Osteoblast (primary cell): ENCODE measurements around the gene LARP6. TPM values are rescaled to one million over a fixed set of nuclear protein-coding genes. Genes with fewer than 3 reads are reported as not detected.

ENCODE experiments used
- DNase-seq: peaks from one replicate; pipeline ENCODE4 v3.0.0; 2011; ENCODE audit warnings: low spot score, mixed read lengths; ENCODE audit not compliant: insufficient read length; ENCODE audit errors: missing footprints
- H2AFZ ChIP-seq: 2 replicates; pipeline ENCODE4 v1.6.0; 2011; ENCODE audit warnings: mild to moderate bottlenecking, low read length
- H3K27ac ChIP-seq: 2 replicates; pipeline ENCODE4 v1.5.1; 2011; ENCODE audit warnings: mild to moderate bottlenecking, low read depth, low read length, moderate library complexity
- H3K27me3 ChIP-seq: 2 replicates; pipeline ENCODE4 v1.6.0; 2012; ENCODE audit warnings: mild to moderate bottlenecking, control low read depth, inconsistent platforms, low read length, moderate library complexity; ENCODE audit not compliant: insufficient read depth
- H3K36me3 ChIP-seq: 2 replicates; pipeline ENCODE4 v1.5.1; 2011; ENCODE audit warnings: mild to moderate bottlenecking, low read length, control low read depth, moderate library complexity; ENCODE audit not compliant: insufficient read depth
- H3K4me1 ChIP-seq: 2 replicates; pipeline ENCODE4 v1.5.1; 2011; ENCODE audit warnings: mild to moderate bottlenecking, low read length, control low read depth, moderate library complexity; ENCODE audit not compliant: insufficient read depth
- H3K4me2 ChIP-seq: 2 replicates; pipeline ENCODE4 v1.6.0; 2011; ENCODE audit warnings: mild to moderate bottlenecking, low read length; ENCODE audit not compliant: insufficient read depth
- H3K4me3 ChIP-seq: fragments of 200-600 bp; sonication (generic); 3 replicates; pipeline ENCODE4 v1.5.1; 2012; ENCODE audit warnings: mild to moderate bottlenecking, low read length, inconsistent platforms; ENCODE audit not compliant: insufficient read depth
- H3K79me2 ChIP-seq: 2 replicates; pipeline ENCODE4 v1.6.0; 2012; ENCODE audit warnings: mild to moderate bottlenecking, low read length, control low read depth, inconsistent platforms; ENCODE audit not compliant: insufficient read depth
- H3K9me3 ChIP-seq: 2 replicates; pipeline ENCODE4 v1.5.1; 2011; ENCODE audit warnings: low read depth, low read length, control low read depth
- H4K20me1 ChIP-seq: 2 replicates; pipeline ENCODE4 v1.6.0; 2012; ENCODE audit warnings: mild to moderate bottlenecking, low read length, control low read depth; ENCODE audit not compliant: insufficient read depth
- total RNA-seq: library from RNA; depleted of rRNA; stranded (reverse); fragments of >200 nt; gene quantifications from 2 replicates; pipeline ENCODE4 v1.2.3, GENCODE V29; 2012
- TF ChIP-seq, protein P1 (sequence below): IDR thresholded peaks from 2 replicates; pipeline ENCODE4 v1.5.1; 2011; ENCODE audit warnings: mild to moderate bottlenecking, low read depth, low read length, moderate library complexity; ENCODE audit errors: extremely low read depth

LARP6 gene
- total RNA-seq, 1 donor = 77.4 TPM

DNA sequence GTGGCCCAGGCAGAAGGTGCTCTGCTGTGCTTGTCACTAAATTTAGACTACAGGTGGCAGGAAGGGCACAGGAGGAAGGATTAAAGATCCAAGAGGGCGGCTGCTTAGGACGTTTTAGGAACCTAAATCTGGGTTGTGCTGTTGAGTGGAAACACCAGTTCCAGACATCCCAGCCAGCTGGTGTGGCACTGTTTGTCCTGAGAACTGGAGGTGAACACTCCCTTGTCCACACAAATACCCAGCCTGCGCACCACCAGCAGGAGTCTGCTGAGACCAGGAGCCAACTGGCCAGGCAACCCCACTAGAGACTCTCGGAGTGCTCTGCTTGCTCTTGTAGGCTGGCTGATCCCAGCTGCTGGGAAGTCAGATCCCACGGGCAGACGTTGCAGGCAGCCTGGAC lies 60.3 kb downstream of the LARP6 start:
- H3K4me1 ChIP-seq = peaks cover 67% of the 10 kb centered on the region
- no peaks in the 10 kb centered on the region for H3K36me3 ChIP-seq
- peak overlapping the region; percentile 69 for H3K4me2 ChIP-seq
- H2AFZ ChIP-seq = no peak overlapping the region
- TF ChIP-seq, protein P1, sequence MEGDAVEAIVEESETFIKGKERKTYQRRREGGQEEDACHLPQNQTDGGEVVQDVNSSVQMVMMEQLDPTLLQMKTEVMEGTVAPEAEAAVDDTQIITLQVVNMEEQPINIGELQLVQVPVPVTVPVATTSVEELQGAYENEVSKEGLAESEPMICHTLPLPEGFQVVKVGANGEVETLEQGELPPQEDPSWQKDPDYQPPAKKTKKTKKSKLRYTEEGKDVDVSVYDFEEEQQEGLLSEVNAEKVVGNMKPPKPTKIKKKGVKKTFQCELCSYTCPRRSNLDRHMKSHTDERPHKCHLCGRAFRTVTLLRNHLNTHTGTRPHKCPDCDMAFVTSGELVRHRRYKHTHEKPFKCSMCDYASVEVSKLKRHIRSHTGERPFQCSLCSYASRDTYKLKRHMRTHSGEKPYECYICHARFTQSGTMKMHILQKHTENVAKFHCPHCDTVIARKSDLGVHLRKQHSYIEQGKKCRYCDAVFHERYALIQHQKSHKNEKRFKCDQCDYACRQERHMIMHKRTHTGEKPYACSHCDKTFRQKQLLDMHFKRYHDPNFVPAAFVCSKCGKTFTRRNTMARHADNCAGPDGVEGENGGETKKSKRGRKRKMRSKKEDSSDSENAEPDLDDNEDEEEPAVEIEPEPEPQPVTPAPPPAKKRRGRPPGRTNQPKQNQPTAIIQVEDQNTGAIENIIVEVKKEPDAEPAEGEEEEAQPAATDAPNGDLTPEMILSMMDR = no peak
- DNase-seq = no peak
- H3K9me3 ChIP-seq = no peaks in the 10 kb centered on the region
- peaks cover 5% of the 10 kb centered on the region for H3K79me2 ChIP-seq
- H4K20me1 ChIP-seq = no peaks in the 10 kb centered on the region
- H3K4me3 ChIP-seq = no peak overlapping the region
- H3K27me3 ChIP-seq = no peaks in the 10 kb centered on the region
- peak overlapping the region; percentile 95 for H3K27ac ChIP-seq

DNA sequence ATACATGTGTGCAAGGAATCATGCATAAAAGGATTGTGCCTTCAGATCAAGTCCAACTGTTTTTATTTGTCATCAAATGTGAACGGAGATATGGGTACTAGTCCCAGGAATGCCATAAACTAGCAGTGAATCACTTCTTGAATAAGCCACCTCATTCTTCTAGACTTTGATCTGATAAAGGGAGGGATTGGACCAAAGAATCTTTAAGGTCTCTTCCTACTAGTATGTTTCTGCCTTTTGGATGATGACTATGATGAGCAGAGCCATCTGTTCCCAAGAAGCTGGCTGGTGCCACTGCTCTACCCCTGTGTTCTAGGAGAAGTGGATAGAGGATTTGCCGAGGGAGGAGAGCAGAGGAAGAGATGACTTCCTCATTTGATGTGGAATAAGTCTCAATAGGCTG lies 61.8 kb downstream of the LARP6 start:
- peak overlapping the region; percentile 51 for H3K4me2 ChIP-seq
- H3K4me3 ChIP-seq = peak overlapping the region; percentile 24
- no peaks in the 10 kb centered on the region for H3K36me3 ChIP-seq
- no peak for DNase-seq
- H3K27me3 ChIP-seq = no peaks in the 10 kb centered on the region
- TF ChIP-seq, protein P1 = no peak
- H3K9me3 ChIP-seq = no peaks in the 10 kb centered on the region
- H3K27ac ChIP-seq = peak overlapping the region; percentile 95
- no peak overlapping the region for H2AFZ ChIP-seq
- H3K79me2 ChIP-seq = peaks cover 5% of the 10 kb centered on the region
- H4K20me1 ChIP-seq = no peaks in the 10 kb centered on the region
- H3K4me1 ChIP-seq = peaks cover 74% of the 10 kb centered on the region

DNA sequence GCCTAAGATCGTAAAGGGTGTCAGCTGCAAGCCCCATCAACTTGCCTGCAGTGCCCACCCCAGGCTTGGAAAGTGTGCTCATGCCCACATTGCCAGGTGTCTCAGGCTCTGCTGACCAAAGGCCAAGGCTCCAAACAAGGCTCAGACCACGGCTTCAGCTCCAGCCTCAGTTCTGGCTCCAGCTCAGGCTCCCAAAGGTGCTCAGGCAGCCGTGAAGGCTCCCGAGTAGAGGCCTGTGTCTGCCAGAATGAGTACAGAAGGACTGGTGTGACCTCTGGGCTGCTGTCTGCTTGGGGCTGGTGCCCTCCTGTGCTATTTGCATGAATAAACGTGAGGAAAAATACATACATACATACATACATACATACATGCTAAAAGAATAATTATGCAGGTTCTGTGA lies 62.7 kb downstream of the LARP6 start:
- Histone ChIP-seq H3K9me3 (no peaks in the 10 kb centered on the region), H3K79me2 (peaks cover 5% of the 10 kb centered on the region), H3K27ac (peak overlapping the region; percentile 95), H3K4me3 (no peak overlapping the region), H3K4me1 (peaks cover 68% of the 10 kb centered on the region), H4K20me1 (no peaks in the 10 kb centered on the region), H3K4me2 (no peak overlapping the region), H3K27me3 (no peaks in the 10 kb centered on the region), H2AFZ (no peak overlapping the region), H3K36me3 (no peaks in the 10 kb centered on the region)
- TF ChIP-seq, protein P1 = no peak
- DNase-seq = no peak

DNA sequence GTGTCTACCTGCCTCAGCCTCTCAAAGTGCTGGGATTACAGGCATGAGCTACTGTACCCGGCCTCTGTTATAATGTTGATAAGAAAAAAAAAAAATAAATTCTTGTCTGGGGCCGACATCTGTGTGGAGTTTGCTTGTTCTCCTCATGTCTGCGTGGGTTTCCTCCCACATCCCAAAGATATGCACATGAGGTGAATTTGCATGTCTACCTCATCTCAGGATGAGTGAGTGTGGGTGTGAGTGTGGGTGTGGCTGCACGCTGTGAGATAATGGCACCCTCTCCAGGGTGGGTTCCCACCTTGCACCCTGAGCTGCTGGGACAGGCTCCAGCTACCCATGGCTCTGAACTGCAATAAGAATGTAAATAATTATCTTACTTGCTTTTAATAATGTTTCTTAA lies 64.7 kb downstream of the LARP6 start:
- H3K36me3 ChIP-seq = no peaks in the 10 kb centered on the region
- peaks cover 5% of the 10 kb centered on the region for H3K79me2 ChIP-seq
- no peak overlapping the region for H3K4me3 ChIP-seq
- H3K27me3 ChIP-seq = no peaks in the 10 kb centered on the region
- H3K27ac ChIP-seq = peak overlapping the region; percentile 81
- H3K9me3 ChIP-seq = no peaks in the 10 kb centered on the region
- H3K4me1 ChIP-seq = peaks cover 52% of the 10 kb centered on the region
- no peak overlapping the region for H2AFZ ChIP-seq
- DNase-seq = no peak
- H3K4me2 ChIP-seq = no peak overlapping the region
- H4K20me1 ChIP-seq = no peaks in the 10 kb centered on the region
- TF ChIP-seq, protein P1 = no peak
